ENCODE measurements around the gene FGF2.

The FGF2 gene

GRCh38 chr4:122946142-122946541, 119.5 kb downstream of the FGF2 start:
- no peak for DNase-seq

Measured in cortex of kidney (tissue), 1 donor.